Measurements from ENCODE around the gene PAX2.

PAX2 gene

DNA sequence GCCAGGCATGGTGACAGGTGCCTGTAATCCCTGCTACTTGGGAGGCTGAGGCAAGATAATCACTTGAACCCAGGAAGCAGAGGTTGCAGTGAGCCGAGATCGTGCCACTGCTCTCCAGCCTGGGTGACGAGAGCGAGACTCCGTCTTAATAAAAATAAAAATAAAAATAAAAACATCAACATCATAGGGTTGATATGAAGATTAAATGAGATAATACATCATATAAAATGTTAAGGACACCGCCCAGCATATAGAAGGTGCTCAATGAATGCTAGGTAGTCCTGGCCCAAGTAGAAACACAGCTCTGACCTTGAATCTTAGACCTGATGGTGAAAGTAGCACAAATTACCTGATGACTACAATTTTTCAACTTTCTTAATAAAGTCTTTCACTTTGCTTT, 74.0 kb downstream of the PAX2 start:
- no peak for DNase-seq (ENCODE audit: low spot score)

DNA sequence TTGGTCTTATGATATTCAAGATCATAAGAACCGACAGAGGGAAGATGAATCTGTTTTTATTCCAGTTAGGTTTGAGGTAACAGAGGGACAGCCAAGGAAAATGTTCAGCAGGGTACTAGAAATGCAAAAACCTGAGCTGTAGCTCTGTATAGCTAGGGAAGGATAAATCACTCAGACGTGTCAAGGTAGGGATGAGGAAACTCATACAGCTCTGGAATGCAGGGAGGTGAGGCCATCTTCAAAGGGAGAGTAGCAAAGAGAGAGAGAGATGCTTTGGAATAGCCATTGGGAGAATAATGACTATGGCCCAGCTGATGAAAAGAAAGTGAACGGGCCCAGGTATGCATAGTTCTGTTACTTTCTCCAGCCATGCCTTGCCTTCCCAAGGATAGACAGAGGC, 77.8 kb downstream of the PAX2 start:
- no peak for DNase-seq (ENCODE audit: low spot score)

DNA sequence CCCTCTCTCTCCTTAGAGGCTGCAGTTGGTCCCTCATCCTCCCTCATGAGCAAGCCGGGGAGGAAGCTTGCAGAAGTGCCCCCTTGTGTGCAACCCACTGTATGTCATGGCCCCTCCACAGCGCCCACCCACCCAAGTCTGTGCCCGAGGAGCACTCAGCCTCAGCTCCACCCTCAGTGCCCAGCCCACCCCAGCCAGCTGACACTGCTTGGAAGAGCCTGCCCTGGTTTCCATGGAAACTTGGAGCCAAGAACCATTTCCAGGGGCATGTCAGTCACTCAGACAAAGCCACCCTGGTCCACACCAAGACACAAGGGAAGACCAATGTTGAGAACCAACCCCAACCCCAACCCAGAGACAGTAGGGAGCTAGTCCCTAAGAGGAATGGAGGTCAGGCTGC, 79.5 kb downstream of the PAX2 start:
- DNase-seq (ENCODE audit: low spot score) = no peak

DNA sequence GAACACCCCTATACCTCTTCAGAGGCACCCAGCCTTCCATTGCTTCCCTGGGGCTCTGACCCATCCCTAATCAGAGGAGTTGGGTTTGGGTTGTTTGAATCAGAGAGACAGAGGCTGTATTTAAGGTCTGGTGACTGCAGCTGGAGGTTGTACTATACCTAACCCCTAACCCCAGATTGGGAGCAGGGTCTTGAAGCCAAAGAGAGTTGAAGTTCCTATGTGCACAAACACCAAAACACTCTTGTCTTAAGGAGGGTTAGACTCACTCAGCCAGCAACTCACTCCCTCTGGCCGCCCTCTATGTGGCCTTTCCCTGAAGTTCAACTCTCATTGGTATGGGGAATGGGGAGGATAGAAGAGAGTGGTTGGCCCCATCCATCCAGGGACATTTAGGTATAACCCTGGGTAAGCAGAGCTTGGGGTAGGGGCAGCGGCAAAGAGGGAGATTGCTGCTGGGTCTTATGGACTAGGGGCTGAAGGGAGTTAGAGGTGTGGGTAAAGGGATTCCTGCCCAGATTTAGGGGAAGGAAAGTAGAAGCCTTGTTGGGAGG, 80.0 kb downstream of the PAX2 start:
- no peak for DNase-seq (ENCODE audit: low spot score)

DNA sequence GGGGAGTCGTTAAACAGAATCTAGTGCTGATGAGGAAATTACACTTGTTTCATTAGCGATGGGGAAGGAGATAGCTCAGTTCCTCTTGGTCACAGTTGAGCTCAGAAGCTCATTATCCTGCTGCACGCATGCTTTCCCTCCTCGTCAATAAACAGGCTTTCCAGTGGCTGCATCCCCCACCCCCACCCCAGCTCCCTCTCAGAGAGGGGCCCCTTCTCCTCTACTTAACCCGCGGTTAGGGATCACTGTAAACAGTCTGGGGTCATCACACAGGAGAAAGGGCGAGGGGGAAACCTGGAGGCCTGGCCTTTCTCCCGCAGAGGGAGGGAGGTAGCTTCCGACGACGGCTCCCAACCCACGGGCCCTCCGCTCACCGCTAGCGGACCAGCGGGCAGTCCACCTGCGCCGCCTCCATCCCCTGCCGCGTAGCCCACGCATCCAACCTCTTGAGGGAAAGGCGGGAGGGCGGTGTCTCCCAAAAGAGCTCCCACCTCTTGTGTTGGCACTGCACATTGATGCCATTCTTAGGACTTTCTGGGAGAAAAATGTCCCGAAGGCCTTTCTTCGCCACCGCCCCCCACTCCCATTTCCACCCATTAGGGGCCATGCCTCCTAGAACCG, 80.8 kb downstream of the PAX2 start:
- DNase-seq (ENCODE audit: low spot score) = no peak

DNA sequence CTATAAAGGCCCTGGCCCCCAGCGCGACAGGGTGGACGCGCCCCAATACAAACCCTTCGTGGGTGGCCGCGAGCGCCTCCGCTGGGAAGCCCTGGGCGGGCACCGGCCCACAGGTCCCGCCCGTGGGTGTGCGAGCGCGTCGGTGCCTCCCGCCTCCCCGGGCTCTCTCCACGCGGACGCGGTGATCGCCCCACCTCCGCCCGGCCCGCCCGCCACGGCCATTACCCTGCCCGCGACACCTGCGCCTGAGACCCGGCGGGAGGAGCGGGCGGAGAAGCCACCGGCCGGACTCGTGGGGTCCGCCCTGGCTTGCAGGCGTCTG, 81.2 kb downstream of the PAX2 start:
- no peak for DNase-seq (ENCODE audit: low spot score)

DNA sequence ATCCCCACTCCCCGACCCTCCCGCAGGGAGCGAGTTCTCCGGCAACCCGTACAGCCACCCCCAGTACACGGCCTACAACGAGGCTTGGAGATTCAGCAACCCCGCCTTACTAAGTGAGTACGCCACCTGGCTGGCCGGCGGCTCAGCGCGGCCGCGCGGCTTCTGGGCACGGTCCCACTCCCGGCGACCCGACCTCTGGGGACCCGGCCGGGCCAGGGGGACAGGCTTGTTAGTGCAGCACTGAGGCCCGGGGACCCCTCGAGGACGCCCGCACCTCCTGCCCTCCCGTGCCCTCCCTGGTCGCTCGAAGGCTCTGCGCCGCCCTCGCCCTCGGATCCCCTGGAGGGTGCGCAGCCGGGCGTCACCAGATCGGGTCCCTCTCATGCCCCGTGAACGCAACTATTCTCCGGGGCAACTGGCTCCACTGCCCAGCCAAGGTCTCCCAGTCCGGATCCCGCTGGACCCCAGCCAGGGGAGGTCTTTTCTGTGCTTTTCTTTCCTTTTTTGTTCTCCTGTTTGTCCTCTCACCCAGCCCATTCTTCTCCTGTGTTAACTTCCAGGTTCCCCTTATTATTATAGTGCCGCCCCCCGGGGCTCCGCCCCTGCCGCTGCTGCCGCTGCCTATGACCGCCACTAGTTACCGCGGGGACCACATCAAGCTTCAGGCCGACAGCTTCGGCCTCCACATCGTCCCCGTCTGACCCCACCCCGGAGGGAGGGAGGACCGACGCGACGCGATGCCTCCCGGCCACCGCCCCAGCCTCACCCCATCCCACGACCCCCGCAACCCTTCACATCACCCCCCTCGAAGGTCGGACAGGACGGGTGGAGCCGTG, 81.8 kb downstream of the PAX2 start:
- no peak for DNase-seq (ENCODE audit: low spot score)

DNA sequence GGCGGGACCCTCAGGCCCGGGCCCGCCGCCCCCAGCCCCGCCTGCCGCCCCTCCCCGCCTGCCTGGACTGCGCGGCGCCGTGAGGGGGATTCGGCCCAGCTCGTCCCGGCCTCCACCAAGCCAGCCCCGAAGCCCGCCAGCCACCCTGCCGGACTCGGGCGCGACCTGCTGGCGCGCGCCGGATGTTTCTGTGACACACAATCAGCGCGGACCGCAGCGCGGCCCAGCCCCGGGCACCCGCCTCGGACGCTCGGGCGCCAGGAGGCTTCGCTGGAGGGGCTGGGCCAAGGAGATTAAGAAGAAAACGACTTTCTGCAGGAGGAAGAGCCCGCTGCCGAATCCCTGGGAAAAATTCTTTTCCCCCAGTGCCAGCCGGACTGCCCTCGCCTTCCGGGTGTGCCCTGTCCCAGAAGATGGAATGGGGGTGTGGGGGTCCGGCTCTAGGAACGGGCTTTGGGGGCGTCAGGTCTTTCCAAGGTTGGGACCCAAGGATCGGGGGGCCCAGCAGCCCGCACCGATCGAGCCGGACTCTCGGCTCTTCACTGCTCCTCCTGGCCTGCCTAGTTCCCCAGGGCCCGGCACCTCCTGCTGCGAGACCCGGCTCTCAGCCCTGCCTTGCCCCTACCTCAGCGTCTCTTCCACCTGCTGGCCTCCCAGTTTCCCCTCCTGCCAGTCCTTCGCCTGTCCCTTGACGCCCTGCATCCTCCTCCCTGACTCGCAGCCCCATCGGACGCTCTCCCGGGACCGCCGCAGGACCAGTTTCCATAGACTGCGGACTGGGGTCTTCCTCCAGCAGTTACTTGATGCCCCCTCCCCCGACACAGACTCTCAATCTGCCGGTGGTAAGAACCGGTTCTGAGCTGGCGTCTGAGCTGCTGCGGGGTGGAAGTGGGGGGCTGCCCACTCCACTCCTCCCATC, 82.7 kb downstream of the PAX2 start:
- no peak for DNase-seq (ENCODE audit: low spot score)

DNA sequence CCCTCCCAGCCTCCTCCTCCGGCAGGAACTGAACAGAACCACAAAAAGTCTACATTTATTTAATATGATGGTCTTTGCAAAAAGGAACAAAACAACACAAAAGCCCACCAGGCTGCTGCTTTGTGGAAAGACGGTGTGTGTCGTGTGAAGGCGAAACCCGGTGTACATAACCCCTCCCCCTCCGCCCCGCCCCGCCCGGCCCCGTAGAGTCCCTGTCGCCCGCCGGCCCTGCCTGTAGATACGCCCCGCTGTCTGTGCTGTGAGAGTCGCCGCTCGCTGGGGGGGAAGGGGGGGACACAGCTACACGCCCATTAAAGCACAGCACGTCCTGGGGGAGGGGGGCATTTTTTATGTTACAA, 83.3 kb downstream of the PAX2 start:
- no peak for DNase-seq (ENCODE audit: low spot score)

DNA sequence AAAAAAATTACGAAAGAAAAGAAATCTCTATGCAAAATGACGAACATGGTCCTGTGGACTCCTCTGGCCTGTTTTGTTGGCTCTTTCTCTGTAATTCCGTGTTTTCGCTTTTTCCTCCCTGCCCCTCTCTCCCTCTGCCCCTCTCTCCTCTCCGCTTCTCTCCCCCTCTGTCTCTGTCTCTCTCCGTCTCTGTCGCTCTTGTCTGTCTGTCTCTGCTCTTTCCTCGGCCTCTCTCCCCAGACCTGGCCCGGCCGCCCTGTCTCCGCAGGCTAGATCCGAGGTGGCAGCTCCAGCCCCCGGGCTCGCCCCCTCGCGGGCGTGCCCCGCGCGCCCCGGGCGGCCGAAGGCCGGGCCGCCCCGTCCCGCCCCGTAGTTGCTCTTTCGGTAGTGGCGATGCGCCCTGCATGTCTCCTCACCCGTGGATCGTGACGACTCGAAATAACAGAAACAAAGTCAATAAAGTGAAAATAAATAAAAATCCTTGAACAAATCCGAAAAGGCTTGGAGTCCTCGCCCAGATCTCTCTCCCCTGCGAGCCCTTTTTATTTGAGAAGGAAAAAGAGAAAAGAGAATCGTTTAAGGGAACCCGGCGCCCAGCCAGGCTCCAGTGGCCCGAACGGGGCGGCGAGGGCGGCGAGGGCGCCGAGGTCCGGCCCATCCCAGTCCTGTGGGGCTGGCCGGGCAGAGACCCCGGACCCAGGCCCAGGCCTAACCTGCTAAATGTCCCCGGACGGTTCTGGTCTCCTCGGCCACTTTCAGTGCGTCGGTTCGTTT, 83.9 kb downstream of the PAX2 start:
- no peak for DNase-seq (ENCODE audit: low spot score)

DNA sequence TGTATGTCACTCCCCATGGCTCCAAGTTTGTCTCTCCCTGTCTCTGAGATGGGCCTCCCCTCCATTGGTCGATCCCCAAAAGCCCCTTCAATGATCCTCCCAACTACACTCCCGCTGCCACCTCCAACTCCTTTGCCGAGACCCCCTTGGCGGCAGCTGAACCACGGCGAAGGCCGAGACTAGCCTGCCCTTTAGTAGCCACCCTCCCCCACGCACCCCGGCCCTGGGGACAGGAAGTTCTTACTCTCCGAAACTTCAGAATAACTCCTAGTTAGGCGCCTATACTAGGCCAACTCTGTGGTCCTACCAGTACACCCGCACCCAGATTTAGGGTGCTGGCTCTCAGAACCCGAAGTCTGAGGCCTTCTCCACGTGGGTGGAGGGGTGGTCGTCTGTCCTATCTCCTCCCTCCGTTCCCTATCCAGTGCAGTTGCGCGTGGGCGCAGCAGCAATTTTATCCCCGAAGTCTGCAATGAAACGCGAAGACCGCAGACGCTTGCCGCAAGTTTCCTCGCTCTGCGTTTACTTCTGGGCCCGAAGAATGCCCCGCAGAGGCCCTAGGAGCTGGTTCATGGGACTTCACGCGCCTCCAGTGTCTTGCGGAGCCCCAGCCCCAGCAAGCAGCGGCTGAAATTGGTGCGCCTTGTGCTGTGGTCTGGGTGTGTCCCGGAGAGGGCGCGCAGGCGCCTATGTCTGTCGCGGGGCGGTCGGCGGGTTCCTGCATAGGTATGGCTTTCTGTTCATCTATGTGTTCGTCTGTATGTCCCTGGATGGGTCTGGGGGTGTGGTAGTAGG, 84.7 kb downstream of the PAX2 start:
- no peak for DNase-seq (ENCODE audit: low spot score)

DNA sequence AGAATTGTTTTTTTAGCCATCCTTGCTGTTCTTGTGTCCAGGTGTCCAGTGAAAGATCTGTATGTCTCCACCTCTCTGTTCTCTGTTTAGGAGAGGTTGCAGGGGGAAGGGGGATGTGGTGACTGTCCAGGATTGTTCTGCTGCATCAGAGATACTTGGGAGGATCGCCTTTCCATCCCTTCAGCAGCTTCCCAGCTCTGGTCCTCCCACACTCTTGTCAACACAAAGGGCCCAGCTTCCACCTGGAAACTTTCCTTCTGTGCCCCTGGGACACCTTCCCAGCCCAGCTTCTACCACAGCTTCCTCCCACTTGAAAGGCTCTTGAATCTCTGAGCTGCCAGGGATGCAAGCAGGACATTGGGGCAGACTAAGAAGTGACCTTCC, 85.3 kb downstream of the PAX2 start:
- DNase-seq (ENCODE audit: low spot score) = no peak

DNA sequence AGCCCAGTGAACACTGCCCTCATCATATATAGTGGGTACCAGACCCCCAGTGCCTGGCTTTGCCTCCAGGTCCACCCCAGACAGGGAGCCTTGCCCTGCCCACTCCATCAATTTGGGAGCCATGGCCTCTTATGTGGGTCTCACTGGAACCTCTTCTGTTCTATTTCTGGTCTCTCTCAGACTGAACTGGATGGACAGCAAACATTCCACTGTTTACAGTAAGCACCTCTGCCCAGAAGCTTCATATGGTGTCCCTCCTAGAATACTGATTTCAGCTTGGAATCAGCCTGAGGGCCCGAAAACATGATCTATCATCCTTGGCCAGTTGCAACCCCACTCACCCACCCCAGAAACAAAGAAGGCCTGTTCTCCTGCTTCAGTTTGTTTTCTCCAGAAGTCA, 86.4 kb downstream of the PAX2 start:
- DNase-seq (ENCODE audit: low spot score) = no peak

DNA sequence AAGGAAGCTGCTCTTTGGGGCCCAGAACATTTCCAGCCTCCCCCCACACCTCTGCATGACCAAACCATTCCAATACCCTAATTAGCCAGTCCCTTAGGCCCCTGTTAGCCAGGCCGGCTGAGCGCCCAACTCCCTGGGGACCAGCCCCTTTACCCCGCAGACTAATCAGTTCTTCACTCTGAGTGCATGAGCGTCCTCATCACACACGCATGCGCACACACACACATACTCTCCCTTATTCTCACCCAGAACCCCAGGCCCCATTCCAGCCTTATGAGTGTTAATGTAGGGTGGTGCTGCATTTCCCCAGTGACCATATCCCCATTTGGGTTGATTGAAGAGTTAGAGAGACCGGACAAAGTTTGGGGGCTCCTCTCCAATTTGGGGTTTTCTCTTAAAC, 90.4 kb downstream of the PAX2 start:
- no peak for DNase-seq (ENCODE audit: low spot score)

DNA sequence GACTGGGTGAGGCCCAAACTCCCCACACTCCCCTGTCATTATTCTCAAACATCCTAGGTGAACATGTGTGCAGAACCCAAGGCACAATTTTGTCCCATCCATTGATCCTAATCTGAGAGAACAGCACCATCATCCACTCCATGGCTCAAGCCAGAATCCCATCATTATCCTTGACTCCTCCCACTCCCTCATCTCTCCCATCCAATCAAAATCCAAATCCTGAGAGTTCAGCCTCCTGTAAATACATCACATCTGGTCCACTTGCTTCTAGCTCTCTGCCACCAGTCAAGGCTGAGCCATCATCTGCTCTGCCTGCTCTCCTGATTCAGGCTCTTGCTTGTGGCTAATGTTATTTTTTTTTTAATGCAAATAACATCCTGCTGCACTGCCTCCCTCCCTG, 91.5 kb downstream of the PAX2 start:
- DNase-seq (ENCODE audit: low spot score) = no peak

DNA sequence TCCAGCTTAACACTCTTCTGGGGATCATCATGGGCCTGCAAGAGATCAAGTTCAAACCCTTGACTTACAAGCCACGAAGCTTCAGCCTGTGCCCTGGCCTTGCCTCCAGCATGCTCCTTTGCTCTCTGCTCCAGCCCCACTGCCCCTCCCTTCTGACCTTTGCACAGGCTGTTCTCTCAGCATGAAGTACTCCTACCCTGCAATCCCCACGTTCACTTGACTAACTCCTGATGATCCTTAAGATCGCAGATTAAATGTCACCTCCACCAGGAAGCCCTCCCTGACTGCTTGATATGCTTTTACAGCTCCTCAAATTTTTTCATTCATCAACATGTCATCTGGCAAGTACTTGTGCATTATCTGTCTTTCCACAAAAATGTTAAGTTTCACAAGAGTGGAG, 91.9 kb downstream of the PAX2 start:
- no peak for DNase-seq (ENCODE audit: low spot score)

DNA sequence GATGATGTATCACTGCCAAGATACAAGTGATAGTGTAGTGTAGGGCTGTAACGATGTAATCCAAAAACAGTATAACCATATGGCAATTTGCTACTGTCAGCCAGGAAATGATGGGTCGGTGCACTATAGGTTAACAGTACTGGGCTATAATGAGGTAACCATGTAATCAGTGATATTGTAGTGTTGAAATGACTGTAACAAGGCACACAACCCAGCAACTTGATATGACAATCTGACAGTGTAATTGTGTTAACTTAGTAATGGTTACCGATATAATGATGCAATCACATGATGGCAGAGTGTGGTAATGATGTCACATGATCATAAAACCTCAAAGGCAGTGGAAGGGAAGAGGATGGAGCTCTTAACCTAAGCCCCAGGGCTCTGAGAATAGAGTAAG, 93.6 kb downstream of the PAX2 start:
- DNase-seq (ENCODE audit: low spot score) = no peak

DNA sequence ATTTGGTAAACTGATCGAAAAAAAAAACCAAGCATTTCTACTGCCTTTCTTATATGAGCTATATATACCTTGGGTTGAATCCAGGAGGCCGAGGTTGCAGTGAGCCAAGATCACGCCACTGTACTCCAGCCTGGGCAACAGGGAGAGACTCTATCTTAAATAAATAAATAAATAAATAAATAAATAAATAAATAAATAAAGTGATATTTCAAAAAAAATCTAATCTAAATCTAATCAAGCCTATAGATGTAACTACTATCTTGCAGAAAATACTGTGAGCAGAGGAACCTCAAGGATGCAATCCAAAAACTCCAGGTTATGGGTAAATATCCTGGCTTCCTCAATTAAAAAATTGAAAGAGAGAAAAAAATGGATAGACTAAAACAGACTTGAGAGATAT, 96.1 kb downstream of the PAX2 start:
- DNase-seq (ENCODE audit: low spot score) = no peak

DNA sequence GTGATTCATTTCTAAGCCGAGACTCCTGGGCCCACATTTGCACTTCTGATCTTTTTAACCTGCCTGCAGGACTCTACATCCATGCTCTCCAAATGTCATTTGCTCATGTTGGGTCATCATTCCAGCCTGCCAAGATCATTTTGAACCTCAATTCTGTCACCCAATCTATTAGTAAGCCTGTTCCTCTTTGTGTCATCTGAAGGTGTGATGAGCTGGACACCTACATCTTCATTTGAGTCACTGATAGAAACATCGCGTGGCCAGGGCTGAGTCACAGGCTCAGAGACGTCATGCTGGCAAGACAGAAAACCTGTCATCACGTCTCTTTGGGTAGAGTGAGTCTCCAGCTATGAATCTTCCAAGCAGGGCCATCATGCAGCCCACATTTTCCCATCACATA, 102.1 kb downstream of the PAX2 start:
- DNase-seq (ENCODE audit: low spot score) = no peak

DNA sequence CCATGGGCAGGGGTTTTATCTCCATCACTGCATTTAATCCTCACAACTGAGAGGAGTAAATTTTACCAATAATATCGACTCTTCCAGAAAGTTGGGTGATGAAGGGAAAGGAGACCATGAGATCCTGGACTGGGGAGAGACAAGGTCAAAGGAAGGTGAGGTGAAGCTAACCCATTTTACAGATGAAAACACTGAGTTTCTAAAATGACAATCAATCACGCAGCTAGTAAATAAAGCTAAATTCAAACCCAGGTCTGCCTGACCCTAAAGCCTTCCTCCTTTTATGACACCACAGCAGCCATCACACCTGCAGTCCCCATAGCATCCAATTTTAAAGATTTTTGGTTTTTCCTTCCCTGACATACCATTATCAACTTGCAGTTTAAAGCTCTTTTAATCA, 103.4 kb downstream of the PAX2 start:
- DNase-seq (ENCODE audit: low spot score) = no peak

DNA sequence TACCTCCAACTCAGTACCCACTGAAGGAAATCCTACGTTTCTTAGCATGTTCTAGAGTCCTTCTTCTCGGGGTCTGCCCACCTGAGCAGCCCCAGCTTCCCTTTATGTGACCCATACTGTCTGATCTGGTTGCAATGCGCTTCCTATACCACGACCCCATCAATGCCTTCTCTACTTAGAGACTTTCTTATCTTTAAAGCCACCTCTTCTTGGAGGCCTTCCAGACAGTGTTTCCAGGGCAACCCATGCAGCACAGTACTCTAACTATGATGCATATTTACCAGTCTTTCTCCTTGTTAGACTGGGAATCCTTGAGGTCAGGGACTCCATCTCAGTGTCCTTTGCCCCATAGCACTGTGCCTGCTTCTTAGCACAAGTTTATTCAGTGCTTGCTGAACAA, 112.9 kb downstream of the PAX2 start:
- DNase-seq (ENCODE audit: low spot score) = no peak

Data from pons (tissue), 1 donor.